ENCODE measurements around the gene CITED1.

GRCh38 chrX:72348247-72348979 lies 42.7 kb upstream of the CITED1 start:
- TF ChIP-seq CTCF (IDR thresholded peaks at IDR 0.05; ENCODE audit: low read length) (no peak), EZH2 (optimal IDR thresholded peaks at IDR 0.05; ENCODE audit: low read depth, low read length) (no peak), EZH2phosphoT487 (IDR thresholded peaks at IDR 0.05; ENCODE audit: low read length) (no peak)

All from MM.1S (cell line).